ENCODE results near the gene TKT.

TKT gene

DNA sequence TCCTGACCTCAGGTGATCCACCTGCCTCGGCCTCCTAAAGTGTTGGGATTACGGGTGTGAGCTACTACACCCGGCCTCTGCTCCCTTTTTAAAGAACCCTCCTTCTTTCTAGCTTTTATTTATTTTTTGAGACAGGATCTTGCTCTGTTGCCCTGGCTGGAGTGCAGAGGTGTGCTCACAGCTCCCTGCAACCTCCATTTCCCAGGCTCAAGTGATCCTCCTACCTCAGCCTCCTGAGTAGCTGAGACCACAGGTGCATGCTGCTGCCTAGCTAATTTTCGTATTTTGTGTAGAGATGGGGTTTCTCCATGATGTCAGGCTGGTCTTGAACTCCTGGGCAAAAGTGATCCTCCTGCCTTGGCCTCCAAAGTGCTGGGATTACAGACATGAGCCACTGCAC, 34.5 kb downstream of the TKT start:
- Histone ChIP-seq H3K4me3 (ENCODE audit: low read depth, low read length) (no peak overlapping the region), H3K4me1 (ENCODE audit: control insufficient read depth, insufficient read depth, low read length) (no peaks in the 10 kb centered on the region), H3K9ac (ENCODE audit: low read depth, low read length) (no peak overlapping the region), H3K9me3 (ENCODE audit: control insufficient read depth, insufficient read depth, low read length) (no peaks in the 10 kb centered on the region), H3K27me3 (ENCODE audit: control insufficient read depth, insufficient read depth, low read length) (no peaks in the 10 kb centered on the region), H3K36me3 (ENCODE audit: control insufficient read depth, insufficient read depth, low read length) (peaks cover 39% of the 10 kb centered on the region)

DNA sequence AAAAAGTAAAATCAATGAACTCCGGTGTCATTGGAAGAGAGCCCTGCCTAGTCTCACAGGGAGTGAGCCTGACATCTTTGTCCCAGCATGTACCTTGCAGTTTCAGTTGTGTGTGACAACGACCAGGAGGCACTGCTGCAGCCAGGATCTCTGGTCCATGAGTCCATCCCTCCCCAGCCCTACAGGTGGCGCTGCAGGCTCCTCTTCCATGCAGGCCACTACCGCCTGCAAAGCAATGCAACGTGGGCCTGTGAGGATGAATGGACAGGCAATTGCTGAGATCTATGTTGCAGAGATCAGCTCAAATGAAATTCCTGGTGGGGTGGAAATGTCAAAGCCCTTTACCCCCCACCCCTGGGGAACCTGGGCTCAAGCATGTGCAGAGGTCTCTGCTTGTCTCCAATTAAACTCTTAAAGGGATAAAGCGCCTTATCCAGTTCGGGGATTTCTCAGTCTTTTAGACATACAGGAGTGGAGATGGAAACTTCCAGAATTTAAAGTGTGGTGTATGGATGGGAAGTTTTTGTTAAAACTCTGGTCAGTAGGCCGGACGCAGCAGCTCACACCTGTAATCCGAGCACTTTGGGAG, 35.8 kb downstream of the TKT start:
- Histone ChIP-seq H3K36me3 (ENCODE audit: control insufficient read depth, insufficient read depth, low read length) (peaks cover 25% of the 10 kb centered on the region), H3K27me3 (ENCODE audit: control insufficient read depth, insufficient read depth, low read length) (no peaks in the 10 kb centered on the region), H3K9me3 (ENCODE audit: control insufficient read depth, insufficient read depth, low read length) (no peaks in the 10 kb centered on the region), H3K9ac (ENCODE audit: low read depth, low read length) (no peak overlapping the region), H3K4me3 (ENCODE audit: low read depth, low read length) (no peak overlapping the region), H3K4me1 (ENCODE audit: control insufficient read depth, insufficient read depth, low read length) (no peaks in the 10 kb centered on the region)

DNA sequence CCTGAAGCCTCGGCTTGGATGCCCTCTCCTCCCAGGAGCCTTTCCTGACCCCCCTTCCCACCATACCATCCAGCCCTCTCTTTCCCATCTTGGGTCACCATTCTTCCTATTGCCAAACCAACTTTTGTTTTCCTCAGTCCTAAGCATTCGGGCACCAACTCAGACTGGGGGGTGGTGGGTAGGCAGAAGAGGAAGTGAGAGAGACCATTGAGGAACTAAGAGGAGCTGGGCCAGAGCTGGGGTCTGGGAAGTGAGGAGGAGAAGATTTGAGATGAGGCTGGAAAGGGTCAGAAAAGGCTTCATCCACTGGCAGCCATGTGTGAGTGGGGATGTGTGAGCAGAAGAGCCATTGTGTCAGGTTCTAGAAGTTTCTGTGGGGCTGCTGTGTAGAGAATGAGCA, 37.7 kb downstream of the TKT start:
- peaks cover 7% of the 10 kb centered on the region for H3K36me3 ChIP-seq (ENCODE audit: control insufficient read depth, insufficient read depth, low read length)
- H3K27me3 ChIP-seq (ENCODE audit: control insufficient read depth, insufficient read depth, low read length) = no peaks in the 10 kb centered on the region
- no peak overlapping the region for H3K4me3 ChIP-seq (ENCODE audit: low read depth, low read length)
- H3K9me3 ChIP-seq (ENCODE audit: control insufficient read depth, insufficient read depth, low read length) = no peaks in the 10 kb centered on the region
- H3K4me1 ChIP-seq (ENCODE audit: control insufficient read depth, insufficient read depth, low read length) = no peaks in the 10 kb centered on the region
- H3K9ac ChIP-seq (ENCODE audit: low read depth, low read length) = no peak overlapping the region

DNA sequence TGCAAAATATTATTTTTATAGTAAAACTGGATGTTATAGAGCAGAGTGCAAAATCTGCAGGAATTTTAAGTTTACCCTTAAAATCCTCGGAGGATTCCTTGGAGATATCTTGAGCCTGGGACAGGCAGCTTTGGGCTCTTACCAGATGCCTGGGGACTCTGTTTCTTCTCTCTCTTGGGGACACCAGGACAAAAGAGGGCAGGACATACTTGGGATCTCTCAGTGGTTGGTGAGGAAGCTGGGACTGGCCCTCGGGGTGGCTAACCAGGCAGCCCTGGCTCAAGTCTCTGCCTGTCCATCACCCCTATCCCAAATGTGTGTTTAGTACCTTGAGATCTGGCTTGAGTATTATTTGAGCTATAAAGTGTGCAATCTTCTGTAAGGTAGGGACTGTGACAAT, 38.6 kb downstream of the TKT start:
- no peaks in the 10 kb centered on the region for H3K36me3 ChIP-seq (ENCODE audit: control insufficient read depth, insufficient read depth, low read length)
- no peaks in the 10 kb centered on the region for H3K27me3 ChIP-seq (ENCODE audit: control insufficient read depth, insufficient read depth, low read length)
- no peak overlapping the region for H3K4me3 ChIP-seq (ENCODE audit: low read depth, low read length)
- H3K9me3 ChIP-seq (ENCODE audit: control insufficient read depth, insufficient read depth, low read length) = no peaks in the 10 kb centered on the region
- no peaks in the 10 kb centered on the region for H3K4me1 ChIP-seq (ENCODE audit: control insufficient read depth, insufficient read depth, low read length)
- no peak overlapping the region for H3K9ac ChIP-seq (ENCODE audit: low read depth, low read length)

DNA sequence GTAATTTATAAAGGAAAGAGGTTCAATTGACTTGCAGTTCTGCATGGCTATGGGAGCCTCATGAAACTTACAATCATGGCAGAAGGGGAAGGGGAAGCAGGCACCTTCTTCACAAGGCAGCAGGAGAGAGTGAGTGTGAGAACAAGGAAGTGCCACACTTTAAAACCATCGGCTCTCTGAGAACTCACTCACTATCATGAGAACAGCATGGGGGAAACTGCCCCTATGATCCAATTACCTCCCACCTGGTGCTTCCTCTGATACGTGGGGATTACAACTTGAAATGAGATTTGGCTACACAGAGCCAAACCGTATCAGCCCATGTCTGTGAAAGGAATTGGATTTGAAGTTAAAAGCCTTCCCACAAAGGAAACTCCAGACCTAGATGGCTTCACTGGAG, 39.1 kb downstream of the TKT start:
- Histone ChIP-seq H3K4me1 (ENCODE audit: control insufficient read depth, insufficient read depth, low read length) (no peaks in the 10 kb centered on the region), H3K27me3 (ENCODE audit: control insufficient read depth, insufficient read depth, low read length) (no peaks in the 10 kb centered on the region), H3K9ac (ENCODE audit: low read depth, low read length) (no peak overlapping the region), H3K36me3 (ENCODE audit: control insufficient read depth, insufficient read depth, low read length) (no peaks in the 10 kb centered on the region), H3K9me3 (ENCODE audit: control insufficient read depth, insufficient read depth, low read length) (no peaks in the 10 kb centered on the region), H3K4me3 (ENCODE audit: low read depth, low read length) (no peak overlapping the region)

- no peaks in the 10 kb centered on the region for H3K9me3 ChIP-seq (ENCODE audit: control insufficient read depth, insufficient read depth, low read length)
- no peak overlapping the region for H3K4me3 ChIP-seq (ENCODE audit: low read depth, low read length)
- no peaks in the 10 kb centered on the region for H3K27me3 ChIP-seq (ENCODE audit: control insufficient read depth, insufficient read depth, low read length)
- H3K4me1 ChIP-seq (ENCODE audit: control insufficient read depth, insufficient read depth, low read length) = no peaks in the 10 kb centered on the region
- no peak overlapping the region for H3K9ac ChIP-seq (ENCODE audit: low read depth, low read length)
- no peaks in the 10 kb centered on the region for H3K36me3 ChIP-seq (ENCODE audit: control insufficient read depth, insufficient read depth, low read length)
These were observed 40.0 kb downstream of the TKT start for GRCh38 chr3:53215816-53216215.

DNA sequence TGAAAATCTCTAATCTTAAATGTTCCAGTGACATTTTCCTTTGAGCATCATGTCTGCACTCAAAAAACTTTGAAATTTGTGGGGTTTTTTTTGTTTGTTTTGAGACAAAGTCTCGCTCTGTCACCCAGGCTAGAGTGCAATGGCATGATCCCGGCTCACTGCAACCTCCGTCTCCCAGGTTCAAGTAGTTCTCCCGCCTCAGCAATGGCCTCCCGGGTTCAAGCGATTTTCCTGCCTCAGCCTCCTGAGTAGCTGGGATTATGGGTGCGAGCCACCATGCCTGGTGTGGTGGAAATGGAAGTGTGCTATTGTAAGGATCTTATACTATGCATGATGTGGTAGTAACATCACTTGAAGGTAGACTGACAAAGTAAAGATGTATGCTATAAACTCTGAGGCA, 42.5 kb downstream of the TKT start:
- H3K4me3 ChIP-seq (ENCODE audit: low read depth, low read length) = no peak overlapping the region
- no peaks in the 10 kb centered on the region for H3K27me3 ChIP-seq (ENCODE audit: control insufficient read depth, insufficient read depth, low read length)
- H3K9ac ChIP-seq (ENCODE audit: low read depth, low read length) = no peak overlapping the region
- H3K4me1 ChIP-seq (ENCODE audit: control insufficient read depth, insufficient read depth, low read length) = no peaks in the 10 kb centered on the region
- H3K9me3 ChIP-seq (ENCODE audit: control insufficient read depth, insufficient read depth, low read length) = no peaks in the 10 kb centered on the region
- H3K36me3 ChIP-seq (ENCODE audit: control insufficient read depth, insufficient read depth, low read length) = no peaks in the 10 kb centered on the region

- Histone ChIP-seq H3K9ac (ENCODE audit: low read depth, low read length) (no peak overlapping the region), H3K9me3 (ENCODE audit: control insufficient read depth, insufficient read depth, low read length) (no peaks in the 10 kb centered on the region), H3K4me1 (ENCODE audit: control insufficient read depth, insufficient read depth, low read length) (no peaks in the 10 kb centered on the region), H3K27me3 (ENCODE audit: control insufficient read depth, insufficient read depth, low read length) (no peaks in the 10 kb centered on the region), H3K36me3 (ENCODE audit: control insufficient read depth, insufficient read depth, low read length) (no peaks in the 10 kb centered on the region), H3K4me3 (ENCODE audit: low read depth, low read length) (no peak overlapping the region)
These were observed 43.8 kb downstream of the TKT start for GRCh38 chr3:53211706-53212702.

DNA sequence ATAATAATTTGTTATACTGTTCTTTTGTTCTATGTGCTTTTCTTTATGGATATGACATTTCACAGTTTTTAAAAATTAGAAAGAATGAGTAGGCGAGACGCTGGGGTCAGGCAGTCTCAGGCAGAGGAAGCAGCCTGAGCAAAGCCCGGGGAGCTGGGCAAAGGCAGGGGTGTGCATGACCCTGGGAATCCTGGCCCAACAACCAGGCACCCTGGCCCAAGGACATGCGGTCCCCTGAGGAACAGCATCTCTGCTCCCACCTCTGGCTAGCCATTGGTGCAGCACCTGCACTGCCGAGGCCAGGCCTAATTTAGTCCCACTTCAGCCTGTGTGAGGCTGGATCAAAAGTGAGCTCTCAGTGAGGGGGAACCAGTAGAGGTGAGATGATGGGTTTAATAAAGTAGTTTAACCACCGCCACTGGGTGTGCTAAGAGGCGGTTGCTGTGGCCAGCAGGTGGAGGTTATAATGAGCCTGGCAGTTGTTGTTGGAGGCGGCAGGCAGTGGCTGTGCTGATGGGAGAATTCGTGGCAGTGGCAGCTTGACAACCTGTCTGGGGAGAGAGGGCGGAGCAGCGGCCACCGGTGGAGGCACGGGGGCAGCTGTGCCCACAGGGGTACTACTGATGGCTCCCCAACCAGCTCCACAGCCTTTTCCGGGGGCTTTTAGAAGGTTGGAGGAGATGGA, 53.3 kb downstream of the TKT start:
- Histone ChIP-seq H3K9me3 (ENCODE audit: control insufficient read depth, insufficient read depth, low read length) (no peaks in the 10 kb centered on the region), H3K4me1 (ENCODE audit: control insufficient read depth, insufficient read depth, low read length) (no peaks in the 10 kb centered on the region), H3K27me3 (ENCODE audit: control insufficient read depth, insufficient read depth, low read length) (no peaks in the 10 kb centered on the region), H3K36me3 (ENCODE audit: control insufficient read depth, insufficient read depth, low read length) (no peaks in the 10 kb centered on the region), H3K9ac (ENCODE audit: low read depth, low read length) (no peak overlapping the region), H3K4me3 (ENCODE audit: low read depth, low read length) (no peak overlapping the region)

DNA sequence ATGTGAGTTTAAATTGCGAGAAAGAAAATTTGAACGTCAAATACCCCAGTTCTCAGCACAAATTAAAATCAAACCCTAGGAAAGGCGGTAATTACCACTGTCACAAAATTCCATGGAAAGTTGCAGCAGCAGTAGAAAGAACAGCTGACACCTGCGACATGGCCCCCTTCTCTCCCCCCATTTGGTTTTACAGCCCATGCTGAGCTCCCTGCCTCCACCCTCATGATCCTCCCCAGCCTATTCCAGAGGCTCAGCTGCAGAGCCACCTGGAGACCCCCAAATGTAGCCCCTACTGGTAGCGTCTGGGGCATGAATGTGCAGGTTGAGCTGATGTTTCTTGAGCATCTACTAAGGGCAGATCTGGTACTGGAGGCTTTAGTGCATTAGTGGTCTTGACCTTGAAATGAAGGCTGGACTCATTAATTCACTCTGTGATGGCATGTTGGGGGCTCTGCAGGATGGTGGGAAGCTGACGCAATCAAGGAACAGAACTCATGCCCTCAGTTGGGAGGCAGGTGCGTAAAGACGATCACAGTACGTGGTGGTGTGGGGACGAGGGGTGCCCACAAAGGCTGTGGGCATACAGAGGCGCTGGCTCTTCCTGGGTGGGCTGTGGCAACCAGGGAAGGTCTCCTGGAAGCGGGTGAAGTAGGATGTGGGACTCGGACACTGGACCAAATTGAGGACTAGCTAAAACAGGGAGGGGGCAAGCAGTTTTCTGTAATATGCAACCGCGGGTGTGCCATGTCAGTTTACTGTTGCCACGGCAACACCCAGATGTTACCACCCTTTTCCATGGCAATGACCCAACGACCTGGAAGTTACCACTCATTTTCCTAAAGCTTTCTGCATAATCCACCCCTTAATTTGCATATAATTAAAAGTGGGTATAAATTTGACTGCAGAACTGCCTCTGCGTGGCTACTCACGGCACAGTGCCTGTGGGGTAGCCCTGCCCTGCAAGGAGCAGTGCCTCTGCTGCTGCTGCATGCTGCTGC, 55.0 kb downstream of the TKT start:
- H3K4me3 ChIP-seq (ENCODE audit: low read depth, low read length) = no peak overlapping the region
- no peaks in the 10 kb centered on the region for H3K9me3 ChIP-seq (ENCODE audit: control insufficient read depth, insufficient read depth, low read length)
- no peak overlapping the region for H3K9ac ChIP-seq (ENCODE audit: low read depth, low read length)
- no peaks in the 10 kb centered on the region for H3K36me3 ChIP-seq (ENCODE audit: control insufficient read depth, insufficient read depth, low read length)
- H3K27me3 ChIP-seq (ENCODE audit: control insufficient read depth, insufficient read depth, low read length) = no peaks in the 10 kb centered on the region
- H3K4me1 ChIP-seq (ENCODE audit: control insufficient read depth, insufficient read depth, low read length) = no peaks in the 10 kb centered on the region

DNA sequence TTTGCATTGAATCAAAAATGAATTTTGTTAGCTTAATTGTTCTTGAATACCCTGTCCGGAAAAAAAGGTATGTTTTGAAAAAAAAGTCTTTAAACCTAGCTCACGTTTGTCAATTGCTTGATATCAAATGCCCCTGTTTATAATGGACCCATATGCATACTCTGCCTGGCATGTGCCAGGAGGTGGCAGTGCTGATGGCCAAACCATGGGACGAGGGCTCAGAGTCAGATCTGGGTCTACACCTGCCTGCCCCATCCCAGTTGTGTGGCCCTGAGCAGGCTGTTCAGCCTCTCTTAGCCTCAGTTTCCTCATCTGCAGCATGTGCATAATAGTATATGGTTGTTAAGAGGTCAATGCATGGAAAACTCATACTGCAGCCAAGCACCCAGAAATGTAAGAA, 56.0 kb downstream of the TKT start:
- Histone ChIP-seq H3K27me3 (ENCODE audit: control insufficient read depth, insufficient read depth, low read length) (peaks cover 4% of the 10 kb centered on the region), H3K9ac (ENCODE audit: low read depth, low read length) (no peak overlapping the region), H3K36me3 (ENCODE audit: control insufficient read depth, insufficient read depth, low read length) (no peaks in the 10 kb centered on the region), H3K4me1 (ENCODE audit: control insufficient read depth, insufficient read depth, low read length) (no peaks in the 10 kb centered on the region), H3K4me3 (ENCODE audit: low read depth, low read length) (no peak overlapping the region), H3K9me3 (ENCODE audit: control insufficient read depth, insufficient read depth, low read length) (no peaks in the 10 kb centered on the region)
